Uterus (tissue), 2 donors: Measurements from ENCODE around the gene C1orf50.

ENCODE experiments used
- CTCF ChIP-seq, 4 experiments: fragments of 200-600 bp in 2 of 4; fragments of 450-650 bp in 2 of 4; sonication (generic) in 2 of 4; IDR thresholded peaks; one replicate each; pipeline ENCODE4 v1.5.1; 2016 to 2019; ENCODE audit warnings: antibody characterized with exemption in 4 of 4, mild to moderate bottlenecking in 2 of 4, moderate library complexity in 1 of 4
- POLR2A ChIP-seq, 2 donors: fragments of 450-650 bp; IDR thresholded peaks; one replicate each; pipeline ENCODE4 v1.6.1; 2016; ENCODE audit warnings: antibody characterized with exemption in 2 of 2, mild to moderate bottlenecking in 1 of 2, moderate library complexity in 1 of 2

GRCh38 chr1:42748021-42748420 is 19.0 kb upstream of the C1orf50 start:
- TF ChIP-seq CTCF (IDR thresholded peaks at IDR 0.05) (no peak), POLR2A (IDR thresholded peaks at IDR 0.05) (no peak)
